GM21381 (cell line): ENCODE results near the gene UBE2U.

Experiments
- ATAC-seq: cut with Tn5 transposase; IDR thresholded peaks from one replicate; pipeline ENCODE4 v1.9.1; 2021; ENCODE audit warnings: mild to moderate bottlenecking, moderate library complexity; ENCODE audit not compliant: unreplicated experiment

The UBE2U gene

DNA sequence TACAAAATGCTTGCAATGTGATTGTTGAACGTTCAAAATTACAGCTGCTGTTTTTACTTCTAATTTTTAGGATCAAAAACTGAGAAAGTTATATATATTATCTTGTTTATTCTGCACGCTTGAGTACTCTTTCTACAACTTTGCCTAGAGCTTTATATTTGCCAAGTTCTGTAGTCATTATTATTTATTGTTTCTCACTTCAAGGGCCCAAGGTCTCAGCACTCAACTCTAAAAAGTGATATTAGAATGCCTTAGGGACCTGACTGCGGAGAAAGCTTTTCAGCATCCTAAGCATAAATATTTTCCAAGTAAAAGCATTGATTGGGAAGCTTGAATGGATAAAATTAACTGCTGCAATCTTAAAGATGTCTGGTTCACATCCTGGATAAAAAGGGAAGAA, 83.6 kb downstream of the UBE2U start:
- no peak for ATAC-seq

- no peak for ATAC-seq
These were observed 87.0 kb downstream of the UBE2U start for GRCh38 chr1:64290420-64290819.

- ATAC-seq = no peak
These were observed 88.5 kb downstream of the UBE2U start for GRCh38 chr1:64291931-64292330.

DNA sequence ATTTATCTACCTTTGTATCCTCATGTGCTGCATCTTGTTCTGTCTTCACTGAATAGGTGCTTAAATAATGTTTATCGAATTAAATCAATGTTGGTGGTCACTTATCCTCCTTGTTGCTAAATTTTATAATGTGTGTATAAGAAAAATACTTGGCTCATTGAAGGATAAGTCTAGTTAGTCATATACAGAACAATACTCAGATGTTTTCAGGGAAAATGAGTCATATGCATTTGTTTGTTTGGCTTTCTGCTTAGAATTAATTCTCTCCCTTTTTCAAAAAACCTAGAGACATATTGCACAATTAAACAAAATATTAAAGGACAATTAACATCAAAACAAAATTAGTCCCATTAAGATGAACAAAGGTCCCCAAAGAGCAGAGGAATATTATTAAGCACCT, 89.0 kb downstream of the UBE2U start:
- no peak for ATAC-seq

DNA sequence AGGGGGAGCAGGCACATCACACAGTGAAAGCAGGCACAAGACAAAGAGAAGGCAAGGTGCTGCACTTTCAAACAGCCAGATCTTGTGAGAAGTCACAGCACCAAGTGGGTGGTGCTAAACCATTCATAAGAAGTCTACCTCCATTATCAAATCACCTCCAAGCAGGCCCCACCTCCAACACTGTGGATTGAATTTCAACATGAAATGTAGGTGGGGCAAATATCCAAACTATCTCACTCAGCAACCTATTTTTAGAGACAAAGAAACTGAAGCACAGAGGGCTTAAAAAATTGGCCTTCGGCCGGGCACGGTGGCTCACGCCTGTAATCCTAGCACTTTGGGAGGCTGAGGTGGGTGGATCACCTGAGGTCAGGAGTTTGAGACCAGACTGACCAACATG, 90.4 kb downstream of the UBE2U start:
- no peak for ATAC-seq

- ATAC-seq = no peak
These were observed 91.7 kb downstream of the UBE2U start for GRCh38 chr1:64295136-64295535.

- no peak for ATAC-seq
These were observed 92.1 kb downstream of the UBE2U start for GRCh38 chr1:64295561-64295960.

DNA sequence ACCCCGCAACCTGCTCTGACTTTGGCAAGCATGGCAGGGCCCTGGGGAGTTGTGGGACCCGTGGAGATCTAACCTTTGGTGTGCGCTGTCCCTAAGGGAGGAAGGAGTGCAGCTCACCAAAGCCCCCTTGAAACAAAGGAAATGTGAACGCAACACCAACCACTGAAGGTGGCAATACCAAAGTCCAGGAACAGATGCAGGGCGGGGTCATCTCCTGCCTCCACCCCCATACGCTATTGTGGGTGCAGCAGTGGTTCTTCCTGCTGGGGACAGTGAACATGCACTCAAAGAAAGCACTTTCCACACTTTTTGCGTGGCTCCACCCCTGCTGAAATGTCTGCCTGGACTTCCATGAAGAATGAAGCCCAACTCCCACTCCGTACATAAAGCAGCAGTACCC, 93.0 kb downstream of the UBE2U start:
- ATAC-seq = no peak

DNA sequence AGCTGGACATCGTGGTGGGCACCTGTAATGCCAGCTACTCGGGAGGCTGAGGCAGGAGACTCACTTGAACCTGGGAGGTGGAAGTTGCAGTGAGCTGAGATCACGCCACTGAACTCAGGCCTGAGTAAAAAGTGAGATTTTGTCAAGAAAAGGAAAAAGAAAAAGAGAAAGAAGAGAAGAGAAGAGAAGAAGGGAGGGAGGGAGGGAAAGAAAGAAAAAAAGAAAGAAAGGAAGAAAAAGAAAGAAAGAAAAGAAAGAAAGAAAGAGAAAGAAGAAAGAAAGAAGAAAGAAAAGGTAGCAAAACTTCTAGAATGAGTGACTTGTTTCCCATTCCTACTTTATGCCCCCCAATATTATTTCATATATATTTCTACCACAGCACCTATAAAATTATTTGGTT, 98.8 kb downstream of the UBE2U start:
- ATAC-seq = no peak

DNA sequence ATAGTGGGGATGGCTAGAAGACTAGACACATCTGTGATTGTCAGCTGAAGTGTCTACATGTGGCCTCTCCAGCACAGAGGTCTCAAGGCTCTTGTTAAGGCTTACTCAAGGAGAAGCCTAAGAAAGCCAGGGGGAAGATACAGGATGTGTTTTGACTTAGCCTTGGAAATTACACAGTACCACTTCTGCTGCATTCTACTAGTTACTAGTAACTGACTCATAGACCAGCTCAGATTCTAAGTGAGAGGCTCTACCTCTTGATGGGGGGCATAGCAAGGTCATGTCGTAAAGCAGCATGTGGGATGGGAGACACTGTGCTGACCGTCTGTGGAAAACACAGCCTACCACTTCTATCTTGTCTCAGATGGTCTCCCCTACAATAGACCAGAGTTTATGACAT, 99.5 kb downstream of the UBE2U start:
- ATAC-seq = no peak

DNA sequence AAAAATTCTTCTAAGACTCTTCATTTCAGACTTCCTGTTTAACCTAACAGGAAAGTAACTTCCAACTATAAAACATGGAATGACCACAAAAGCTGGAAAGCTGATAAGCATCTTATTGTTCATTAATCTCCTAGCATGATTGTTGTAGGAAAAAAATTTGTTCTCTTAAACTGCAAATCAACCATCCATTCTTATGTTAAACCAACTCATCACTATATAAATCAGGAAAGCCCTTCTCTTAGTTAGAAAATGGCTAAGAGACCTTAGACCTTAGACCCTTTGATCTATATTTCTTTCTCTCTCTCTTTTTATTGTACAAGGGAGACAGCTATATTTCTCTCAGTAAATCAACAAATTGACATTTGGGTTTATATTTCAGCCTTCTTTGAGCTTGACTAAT, 101.4 kb downstream of the UBE2U start:
- ATAC-seq = no peak

DNA sequence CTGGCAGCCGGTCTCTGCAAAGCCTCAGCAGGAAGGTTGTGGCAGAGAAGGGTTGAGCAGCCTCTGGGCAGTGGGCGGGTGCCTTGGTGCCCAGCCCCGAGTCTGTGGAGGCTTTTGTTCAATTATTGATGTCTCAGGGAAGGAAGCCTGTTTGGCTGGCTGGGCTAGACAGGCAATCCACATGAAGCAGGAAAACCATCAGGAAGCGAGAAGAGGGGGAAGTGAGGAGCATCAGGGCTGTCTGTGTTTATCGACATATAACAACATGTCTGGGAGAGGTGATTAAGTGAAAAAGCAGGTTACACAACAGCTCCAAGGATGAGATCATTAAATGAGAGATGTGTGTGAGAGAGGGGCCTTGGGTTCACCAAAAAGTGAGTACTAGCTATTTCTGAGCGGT, 105.4 kb downstream of the UBE2U start:
- no peak for ATAC-seq

- ATAC-seq = no peak
These were observed 106.0 kb downstream of the UBE2U start for GRCh38 chr1:64309431-64309831.

DNA sequence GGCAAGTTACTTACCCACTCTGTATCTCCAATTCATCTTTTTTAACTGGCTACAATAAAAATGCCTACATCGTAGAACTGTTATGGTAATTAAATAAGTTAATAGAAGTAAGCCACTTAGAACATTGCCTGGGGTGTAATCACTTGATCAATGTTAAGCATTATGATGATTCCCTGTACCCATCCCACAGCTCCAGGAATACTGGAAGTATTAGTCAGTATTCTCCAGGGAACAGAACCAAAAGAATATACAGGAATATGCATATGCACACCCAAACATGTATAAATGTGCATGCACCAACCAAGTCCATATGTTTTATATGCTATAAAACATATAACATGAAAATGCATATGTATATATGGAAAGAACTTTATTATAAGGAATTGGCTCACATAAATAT, 107.3 kb downstream of the UBE2U start:
- no peak for ATAC-seq

DNA sequence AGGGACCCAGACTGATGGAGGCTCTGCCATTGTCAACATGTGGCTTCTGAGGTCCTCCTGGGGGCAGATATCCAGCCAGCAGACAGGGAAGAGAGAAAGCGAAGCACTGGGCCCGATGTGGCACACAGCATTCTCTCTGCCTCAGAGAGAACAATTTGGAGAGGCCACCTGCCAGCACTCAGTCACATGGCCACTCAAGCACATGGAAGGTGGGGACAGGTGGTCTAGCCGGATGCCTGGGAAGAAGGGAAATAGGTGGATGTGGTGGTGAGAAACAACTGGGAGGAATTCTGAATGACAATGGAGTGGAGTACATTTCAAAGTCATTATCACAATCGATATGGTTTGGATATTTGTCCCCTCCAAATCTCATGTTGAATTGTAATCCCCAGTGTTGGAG, 109.0 kb downstream of the UBE2U start:
- ATAC-seq = no peak

- ATAC-seq = no peak
These were observed 112.0 kb downstream of the UBE2U start for GRCh38 chr1:64315402-64315801.
